HG03045 (cell line): ENCODE measurements around the gene ADCY1.

ENCODE experiments used
- ATAC-seq: cut with Tn5 transposase; IDR thresholded peaks from one replicate; pipeline ENCODE4 v1.9.1; 2021; ENCODE audit warnings: mild to moderate bottlenecking, moderate library complexity; ENCODE audit not compliant: unreplicated experiment

ADCY1 gene

DNA sequence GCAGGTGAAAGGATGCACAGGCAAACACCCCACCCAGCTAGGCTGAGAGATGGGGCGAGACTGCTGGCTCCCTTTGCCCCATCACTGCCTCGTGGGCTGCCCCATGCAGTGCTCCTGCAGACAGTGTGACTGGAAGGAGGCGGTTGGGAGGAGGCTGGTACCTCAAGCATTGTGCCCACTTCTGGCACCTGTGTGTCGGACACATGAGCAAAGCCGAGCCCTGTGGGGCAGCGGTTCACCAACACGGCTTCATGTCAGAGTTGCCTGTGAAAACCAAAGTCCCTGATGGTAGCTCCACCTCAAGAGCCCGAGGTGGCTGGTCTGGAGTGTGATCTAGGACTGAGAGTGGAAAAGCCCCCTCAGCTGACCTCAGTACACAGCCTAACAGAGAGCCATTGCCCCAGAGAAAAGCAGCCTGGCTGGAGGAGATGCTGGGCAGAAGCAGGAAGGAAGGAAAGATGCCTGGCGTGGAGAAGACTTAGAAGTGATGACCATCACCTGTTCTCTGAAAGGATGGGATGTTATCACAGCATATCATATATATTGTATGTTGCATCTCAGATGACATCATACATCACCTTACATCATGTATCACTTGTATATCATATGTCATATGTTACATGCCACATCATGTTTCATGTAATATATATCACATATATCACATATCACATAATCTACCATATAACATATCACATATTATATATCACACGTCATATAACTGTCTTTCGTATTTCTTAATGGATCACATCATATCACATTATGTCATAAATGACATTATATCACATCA, 75.6 kb downstream of the ADCY1 start:
- ATAC-seq, result no peak

DNA sequence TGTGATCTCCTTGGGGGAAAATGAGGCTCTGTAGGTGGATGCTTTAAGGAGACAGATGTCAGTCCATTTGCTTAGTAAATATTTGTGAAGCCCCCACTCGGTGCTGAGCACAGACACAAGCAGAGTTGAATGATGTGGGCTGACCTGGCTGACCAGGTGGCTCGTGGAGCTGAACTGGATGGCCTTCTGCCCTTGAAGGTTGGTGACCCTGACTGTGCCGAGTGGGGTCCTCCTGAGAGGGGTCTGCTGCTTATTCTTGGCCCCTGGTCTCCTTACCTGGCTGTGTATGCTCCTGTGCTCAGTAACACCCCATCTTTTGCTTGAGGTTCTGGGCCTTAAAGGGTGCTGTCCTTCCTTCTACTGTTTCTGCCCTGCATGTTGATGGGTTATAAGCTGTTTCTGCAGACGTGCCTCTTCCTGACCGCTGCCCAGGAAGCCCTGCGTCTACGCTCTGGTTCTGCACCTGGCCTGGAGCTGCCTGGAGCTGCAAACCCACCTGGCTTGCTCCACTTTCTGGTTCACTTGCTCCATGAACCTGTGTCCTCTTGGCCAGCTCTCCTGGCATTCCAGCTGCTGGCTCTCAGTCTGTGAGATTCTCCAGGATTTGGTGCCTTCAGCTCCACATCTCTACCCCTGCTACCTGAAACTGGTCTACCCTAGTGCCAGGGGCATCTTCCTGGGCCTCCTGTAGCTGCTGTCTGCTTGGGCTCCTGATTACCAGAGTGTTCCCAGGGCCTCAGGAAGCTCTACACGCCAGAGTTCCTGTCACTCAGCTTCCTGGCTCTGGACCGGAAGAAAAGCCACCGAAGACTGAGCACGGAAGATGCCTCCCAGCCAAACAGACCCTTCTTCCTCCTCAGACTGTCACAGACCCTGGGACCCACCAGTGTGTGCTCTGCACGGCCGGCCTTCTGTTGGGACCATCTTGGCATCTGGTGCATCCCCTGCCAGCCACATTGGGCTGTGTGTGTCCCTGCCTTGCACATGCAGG, 76.5 kb downstream of the ADCY1 start:
- no peak for ATAC-seq

DNA sequence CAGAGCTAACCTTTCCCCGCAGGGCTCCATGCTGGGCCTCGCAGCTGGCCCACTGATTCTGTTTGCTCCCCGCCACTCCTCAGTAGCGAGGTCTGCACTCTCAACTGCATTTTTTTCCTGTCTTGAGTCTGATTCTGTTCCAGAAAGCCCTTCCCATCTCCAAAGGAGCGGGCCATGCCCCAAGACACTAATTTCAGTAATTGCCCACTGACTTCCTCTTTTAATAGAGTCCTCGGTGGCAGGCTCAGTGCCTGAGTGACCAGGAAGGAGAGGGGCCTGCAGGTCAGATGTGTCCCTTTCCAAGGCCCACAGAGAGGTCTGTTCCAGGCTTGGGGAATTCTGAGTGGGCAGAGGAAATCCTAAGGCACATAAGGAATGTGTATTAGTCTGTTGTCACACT, 77.4 kb downstream of the ADCY1 start:
- no peak for ATAC-seq

DNA sequence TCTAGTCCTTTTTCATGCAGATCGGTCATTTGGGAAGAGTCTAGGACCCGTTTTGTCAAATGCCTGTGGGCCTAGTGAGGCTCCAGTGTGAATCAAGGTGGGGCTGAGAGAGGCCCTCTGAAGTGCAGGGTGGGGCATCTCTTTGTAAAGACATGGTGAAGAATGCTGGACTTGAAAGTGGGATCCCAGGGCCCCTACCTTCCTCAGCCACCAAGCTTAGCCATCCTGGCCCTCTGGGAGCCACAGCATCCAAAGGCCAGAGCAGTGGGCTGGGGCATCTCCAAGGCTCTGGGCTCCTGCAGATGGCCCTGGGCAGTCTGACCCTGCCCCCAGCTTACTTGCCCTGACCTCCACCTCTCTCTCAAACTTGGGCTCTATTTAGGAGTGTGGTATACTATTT, 78.5 kb downstream of the ADCY1 start:
- no peak for ATAC-seq

DNA sequence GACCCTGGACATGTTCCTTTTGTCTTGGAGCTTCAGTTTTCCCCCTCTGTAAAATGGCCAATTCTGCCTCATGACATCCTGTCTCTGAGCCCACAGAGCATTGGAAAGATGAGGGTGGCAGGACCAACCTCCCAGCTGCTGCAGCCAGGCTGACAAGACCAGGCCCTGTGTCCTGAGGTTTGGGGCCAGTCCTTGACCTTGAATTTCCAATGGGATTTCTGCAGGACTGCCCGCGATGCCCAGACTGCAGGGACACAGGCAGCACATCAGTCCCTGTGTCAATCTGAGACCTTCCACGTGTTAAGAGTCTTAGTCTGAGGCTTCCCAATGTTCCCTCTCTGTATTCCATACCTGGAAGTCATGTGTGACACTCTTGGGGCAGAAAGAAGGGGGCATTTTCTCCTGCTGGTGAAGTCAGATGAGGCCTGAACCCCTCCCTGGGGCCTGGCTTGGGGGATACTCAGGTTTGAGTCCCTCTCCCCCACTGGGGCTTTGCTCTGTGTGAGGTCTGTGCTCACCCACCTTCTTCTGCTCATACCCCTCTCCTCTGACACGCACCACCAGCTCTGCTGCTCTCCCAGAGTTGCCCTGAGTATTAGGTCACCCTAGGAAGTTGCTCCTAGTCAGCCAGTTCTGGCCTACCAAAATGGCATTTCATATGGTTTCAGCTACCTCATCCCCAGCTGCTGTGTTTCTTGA, 79.2 kb downstream of the ADCY1 start:
- no peak for ATAC-seq

DNA sequence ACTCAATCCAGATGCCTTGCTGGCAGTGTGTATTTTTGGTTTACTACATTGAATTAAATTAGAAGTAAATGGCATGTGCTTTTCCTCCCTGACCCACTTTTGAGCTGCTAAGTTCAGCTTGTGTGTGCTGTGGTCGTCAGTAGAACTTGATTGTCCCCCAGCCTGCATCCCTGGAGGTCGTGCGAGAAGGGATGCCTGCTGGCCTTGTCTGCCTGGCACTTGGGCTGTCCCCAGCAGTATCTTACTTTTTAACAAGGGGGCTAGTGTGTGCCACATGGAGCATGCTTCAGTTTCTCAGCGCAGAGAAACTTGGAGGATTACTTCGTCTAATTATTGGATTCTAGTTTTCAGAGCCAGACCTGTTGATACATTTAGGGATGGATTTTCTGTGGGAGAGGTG, 80.2 kb downstream of the ADCY1 start:
- no peak for ATAC-seq

DNA sequence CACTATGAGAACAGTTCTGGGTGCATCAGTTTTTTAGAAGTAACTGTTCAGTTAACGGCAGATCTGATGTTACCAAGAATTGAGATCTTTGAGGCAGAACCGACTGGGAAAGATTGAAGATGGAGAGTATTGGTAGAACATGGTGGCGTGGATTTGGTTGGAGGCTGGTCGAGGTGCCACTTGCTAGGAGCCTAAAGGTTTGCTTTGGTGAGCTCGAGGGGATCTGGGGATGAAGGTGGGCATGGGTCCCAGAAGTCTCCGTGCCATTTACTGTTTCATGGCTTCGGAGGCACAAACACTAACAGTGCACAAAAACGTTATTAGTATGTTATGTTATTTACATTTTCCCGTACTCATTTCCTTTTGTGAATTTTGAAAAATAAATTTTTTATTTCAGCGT, 81.4 kb downstream of the ADCY1 start:
- no peak for ATAC-seq

DNA sequence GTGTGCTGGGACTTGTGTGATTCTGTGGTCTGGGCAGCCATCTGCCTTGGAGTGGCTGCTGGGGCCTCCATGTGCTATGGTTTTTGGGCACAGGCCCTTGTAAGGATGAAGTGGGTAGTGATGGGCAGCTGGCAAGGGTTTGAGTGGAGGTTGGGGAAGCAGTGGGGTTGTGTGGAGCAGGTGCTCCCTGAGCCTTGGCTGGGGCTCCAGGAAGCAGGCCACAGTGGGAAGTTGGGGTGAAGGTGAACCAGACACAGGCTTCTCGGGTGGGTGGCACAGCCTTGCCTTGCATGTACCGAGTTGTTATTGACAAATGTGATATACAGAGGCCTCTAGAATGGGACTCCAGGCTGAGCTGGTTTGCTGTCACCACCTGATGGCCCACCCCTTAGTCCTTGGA, 82.3 kb downstream of the ADCY1 start:
- ATAC-seq, result no peak

DNA sequence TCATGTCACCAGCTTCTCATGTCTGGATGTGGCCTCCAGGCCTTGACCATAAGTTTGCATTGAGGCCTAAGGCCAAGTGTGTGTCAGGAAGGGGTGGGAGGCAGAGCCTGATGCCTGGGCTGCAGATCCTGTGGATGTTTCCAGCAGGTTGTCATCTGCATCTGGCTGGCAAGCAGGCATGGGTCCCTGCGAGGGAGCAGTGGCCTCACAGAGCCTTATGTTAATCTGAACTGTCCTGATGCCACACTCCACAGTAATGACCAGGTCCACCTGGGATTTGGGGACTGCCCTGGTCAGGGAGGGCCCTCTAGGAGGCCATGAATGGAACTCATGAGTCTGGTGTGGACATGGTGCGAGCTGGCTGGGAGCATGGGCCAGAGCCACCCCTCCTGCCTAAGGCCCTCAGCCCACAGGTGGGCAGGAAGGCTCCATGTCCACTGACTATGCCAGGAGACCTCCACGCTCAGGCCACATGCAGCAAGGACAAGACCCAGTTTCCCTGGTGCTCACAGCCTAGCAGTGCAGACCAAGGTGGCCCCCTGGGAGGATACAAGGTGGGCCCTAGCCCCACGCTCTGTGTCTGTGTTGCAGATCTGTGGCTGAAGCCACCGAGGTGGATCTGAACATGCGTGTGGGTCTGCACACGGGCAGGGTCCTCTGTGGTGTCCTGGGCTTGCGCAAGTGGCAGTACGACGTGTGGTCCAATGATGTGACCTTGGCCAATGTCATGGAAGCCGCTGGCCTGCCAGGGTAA, 83.1 kb downstream of the ADCY1 start:
- ATAC-seq, result no peak

DNA sequence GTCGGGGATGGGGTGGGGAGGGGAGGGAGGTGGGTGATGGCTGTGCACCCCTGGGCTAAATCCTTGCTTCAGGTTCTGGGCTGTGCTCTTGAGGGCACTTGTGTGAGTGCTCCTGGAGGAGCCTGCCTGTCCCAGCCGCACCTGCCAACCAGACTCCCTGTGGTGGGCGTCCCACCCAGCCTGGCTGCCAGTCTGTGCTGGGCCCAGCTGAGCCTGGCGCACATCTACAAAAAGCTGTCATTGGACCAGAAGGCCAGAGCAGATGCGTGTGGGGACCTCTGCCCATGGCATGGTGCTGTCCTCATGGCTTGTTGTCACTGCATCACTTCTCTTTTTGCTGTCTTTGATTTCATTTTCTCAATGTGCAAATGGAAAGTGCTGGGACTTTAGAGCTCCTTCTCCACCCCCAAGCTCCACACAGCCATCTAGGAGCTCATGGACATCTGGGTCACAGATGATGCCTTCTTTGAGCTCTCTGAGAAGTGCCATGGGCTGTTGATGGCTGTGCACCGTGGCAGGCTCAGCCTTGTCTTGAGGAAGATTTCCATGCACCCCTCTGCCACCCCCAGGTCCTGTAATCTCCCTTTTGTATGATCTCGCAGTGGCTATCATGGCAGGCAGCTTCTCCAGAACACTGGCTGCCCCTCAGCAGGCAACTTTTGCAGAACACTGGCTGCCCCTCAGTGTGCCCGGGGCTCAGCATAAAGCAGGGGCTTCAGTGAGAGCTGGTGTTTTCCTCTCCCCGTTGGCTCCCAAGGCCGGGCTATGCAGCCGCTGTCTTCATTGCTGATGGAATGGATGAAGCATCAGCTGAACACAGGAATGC, 83.9 kb downstream of the ADCY1 start:
- ATAC-seq, result no peak

DNA sequence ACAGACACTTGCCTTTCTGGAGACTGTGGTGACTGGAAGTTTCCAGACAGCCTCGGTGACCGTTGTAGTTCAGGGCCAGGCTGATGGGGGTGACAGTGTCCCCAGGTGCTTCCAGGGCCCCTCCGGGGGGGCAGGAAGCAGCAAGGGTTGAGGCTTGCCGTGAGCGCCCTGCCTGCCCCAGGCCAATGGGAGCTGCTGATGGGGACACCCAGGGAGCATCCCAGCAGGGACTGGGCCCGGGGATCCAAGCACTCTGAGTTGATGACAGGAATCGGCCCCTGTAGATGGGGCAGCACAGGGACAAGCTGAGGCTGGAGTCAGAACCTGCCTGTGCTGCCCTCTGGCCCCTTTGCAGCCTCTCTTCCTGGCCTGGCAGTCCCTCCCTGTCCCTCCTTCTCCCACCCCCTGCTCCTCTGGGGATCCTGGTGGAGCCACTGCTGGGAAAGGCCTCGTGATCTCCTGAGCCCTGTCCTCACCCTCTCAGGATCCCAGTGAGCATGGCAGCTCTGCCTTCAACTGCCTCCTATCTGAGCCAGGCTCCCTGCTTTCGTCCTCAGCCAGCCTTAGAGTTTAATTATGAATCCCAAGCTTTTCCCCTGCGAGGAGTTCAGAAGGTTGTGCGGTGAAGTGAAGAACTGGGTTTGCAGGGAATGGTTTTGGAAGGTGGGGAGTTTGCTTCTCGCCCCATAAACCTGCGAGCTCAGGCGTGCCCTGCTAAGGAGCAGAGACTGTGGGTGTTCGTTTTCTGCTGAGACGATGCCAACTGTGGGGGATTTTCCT, 84.7 kb downstream of the ADCY1 start:
- no peak for ATAC-seq

DNA sequence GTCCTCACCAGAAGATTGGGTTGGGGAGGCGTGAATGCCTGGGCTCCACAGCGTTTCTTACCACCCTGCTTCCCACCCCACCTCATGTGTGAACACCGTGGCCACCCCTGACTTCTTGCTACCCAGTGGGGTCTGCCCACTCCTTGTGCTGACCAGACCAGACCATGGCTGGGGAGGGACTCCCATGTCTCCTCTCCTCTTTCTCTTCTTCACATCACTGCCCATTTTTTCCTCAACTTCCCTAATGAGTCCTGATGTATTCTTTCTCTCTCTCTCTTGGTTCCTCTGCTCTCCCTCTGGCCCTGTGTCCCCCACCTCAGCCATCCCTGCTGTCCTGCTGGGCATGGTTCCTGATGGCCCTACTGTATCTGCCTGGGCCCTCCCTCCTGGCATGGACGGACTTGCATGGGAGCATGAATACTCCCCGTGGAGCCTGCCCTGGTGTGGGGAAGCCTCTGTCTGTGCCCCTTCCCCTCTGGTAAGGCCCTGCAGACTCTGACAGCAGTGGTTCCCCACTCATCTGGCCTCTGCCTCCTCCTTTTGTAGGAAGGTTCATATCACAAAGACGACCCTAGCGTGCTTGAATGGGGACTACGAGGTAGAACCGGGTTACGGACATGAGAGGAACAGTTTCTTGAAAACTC, 85.5 kb downstream of the ADCY1 start:
- no peak for ATAC-seq

DNA sequence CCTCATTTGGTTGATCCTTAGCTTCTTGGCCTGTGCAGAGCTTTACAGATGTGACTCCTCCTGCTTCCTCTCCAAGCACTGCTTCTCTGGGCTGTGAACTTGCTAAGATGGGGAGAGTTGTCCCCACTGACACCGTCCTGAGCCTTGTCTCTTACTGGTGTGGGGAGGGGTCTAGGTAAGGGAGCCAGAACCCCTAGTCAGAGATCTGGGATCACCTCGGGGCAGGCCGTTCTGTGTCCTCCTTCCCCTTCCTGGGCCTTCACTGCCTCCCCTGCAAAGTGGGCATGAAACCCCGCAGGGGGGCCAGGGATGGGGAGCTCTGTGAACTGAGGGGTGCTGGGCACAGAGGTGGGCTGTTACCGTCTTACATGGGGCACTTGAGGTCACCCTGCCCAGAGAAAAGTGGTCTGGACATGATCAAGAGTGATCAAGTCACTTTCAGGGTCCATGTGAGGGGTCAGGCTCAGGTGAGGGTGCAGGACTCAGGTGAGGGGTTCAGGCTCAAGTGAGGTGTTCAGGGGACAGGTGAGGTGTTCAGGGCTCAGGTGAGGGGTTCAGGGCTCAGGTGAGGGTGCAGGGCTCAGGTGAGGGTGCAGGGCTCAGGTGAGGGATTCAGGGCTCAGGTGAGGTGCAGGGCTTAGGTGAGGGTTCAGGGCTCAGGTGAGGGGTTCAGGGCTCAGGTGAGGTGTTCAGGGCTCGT, 86.2 kb downstream of the ADCY1 start:
- ATAC-seq, result no peak

DNA sequence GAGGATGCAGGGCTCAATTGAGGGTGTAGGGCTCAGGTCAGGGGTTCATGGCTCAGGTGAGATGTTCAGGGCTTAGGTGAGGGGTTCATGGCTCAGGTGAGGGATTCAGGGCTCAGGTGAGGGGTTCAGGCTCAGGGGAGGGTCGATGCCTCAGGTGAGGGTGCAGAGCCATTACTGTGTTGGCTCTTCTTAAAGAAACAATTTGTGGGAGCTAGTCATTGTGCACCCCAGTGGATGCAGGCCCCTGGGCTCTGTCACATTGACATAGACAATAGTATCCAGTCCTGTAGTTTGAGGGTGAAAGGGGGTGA, 86.7 kb downstream of the ADCY1 start:
- no peak for ATAC-seq

DNA sequence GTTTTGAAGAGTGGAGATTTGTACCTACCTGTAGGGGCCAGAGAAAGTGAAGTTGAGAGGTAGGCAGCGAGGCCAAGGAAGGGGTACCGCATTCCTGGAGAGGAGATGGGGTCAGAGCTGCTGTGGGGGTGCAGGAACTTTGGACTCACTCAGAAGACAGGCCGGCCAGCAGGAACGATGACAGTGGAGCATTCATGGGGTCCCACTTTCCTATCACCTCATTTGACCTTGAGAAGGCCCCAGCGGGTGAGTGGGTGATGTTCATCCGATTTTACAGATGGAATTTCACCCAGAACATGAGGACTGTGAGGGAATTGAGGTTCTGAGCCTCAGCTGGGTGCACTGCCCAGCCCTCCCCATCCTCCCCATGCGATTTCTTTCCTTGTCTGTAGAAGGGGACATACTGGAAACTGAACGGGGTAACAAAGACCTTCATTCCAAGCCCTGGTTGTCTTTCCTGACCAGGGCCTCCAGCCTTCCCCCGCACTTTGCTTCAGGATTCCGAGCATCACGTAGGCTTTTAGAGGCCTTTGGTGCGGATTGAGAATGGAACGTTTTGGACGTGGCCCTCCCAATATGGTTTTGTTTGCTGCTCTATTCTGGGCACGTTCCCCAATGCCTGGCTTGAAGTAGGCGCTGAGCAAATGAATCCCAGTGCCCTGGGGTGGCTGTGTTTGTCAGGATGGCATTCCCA, 87.3 kb downstream of the ADCY1 start:
- no peak for ATAC-seq

DNA sequence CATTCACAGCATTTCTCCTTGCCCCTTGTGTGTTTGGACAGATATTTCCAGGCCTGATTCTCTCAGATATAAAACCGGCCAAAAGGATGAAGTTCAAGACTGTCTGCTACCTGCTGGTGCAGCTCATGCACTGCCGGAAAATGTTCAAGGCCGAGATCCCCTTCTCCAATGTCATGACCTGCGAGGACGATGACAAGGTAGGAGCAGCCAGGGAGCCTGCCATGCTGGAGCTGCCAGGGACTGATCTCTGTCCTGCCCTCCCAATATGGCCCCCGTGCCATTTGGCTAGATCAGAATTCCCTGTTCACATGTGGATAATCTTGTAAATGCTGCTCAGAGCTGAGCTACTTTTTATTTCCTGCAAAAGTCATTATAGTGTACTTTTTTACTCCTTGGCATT, 87.8 kb downstream of the ADCY1 start:
- no peak for ATAC-seq

DNA sequence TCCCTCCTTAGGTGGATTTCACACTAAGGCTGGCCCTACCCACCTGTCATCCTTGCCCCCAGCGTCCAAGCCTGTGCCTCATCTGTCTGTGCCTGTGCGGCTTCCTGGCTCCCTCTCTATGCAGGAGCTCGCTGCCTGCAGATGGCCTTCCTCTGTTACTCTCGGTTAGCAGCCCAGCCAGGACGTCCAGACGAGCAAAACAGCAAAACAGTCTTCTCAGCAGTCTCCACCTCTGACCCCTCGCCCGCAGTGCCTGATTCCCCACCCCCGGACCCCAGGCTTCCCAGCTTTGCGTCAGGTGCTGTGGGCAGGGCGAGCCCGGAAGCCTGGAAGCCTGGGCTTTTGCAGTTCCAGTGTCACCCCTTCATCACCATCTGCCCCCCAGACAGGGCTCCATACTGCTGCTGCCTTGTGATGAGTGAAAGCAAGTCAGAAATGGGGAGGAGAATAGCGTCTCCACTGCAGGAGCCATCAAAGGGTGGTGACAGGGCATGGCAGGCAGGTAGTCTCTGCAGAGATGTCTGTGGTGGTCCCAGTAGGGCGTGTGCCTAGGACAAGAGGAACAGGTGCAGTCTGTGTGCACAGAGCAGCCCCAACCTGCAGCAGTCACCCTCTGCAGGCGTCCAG, 88.5 kb downstream of the ADCY1 start:
- no peak for ATAC-seq
